Trophoblast cell (in vitro differentiated cells and primary cell): ENCODE results near the gene C14orf39.

Experiments used
- DNase-seq, 2 donors: peaks; one replicate each; pipeline ENCODE4 v3.0.0-alpha.2; 2016
- H2AFZ ChIP-seq: 2 replicates; pipeline ENCODE4 v1.6.1; 2013; ENCODE audit warnings: low read length, moderate library complexity, mild to moderate bottlenecking; ENCODE audit not compliant: insufficient read depth, poor library complexity
- H2AK5ac ChIP-seq: 2 replicates; pipeline ENCODE4 v1.6.1; 2013; ENCODE audit warnings: mild to moderate bottlenecking, low read length
- H2BK120ac ChIP-seq: 2 replicates; pipeline ENCODE4 v1.6.1; 2013; ENCODE audit warnings: low read length, mild to moderate bottlenecking, moderate library complexity; ENCODE audit not compliant: insufficient read depth, poor library complexity
- H2BK12ac ChIP-seq: 2 replicates; pipeline ENCODE4 v1.6.1; 2013; ENCODE audit warnings: mild to moderate bottlenecking, low read length, moderate library complexity
- H2BK5ac ChIP-seq: 2 replicates; pipeline ENCODE4 v1.6.1; 2013; ENCODE audit warnings: low read length, low read depth, moderate library complexity, mild to moderate bottlenecking; ENCODE audit not compliant: poor library complexity
- H3K14ac ChIP-seq: 2 replicates; pipeline ENCODE4 v1.6.1; 2013; ENCODE audit warnings: mild to moderate bottlenecking, low read length
- H3K18ac ChIP-seq: 2 replicates; pipeline ENCODE4 v1.6.1; 2013; ENCODE audit warnings: mild to moderate bottlenecking, low read length
- H3K23ac ChIP-seq: 2 replicates; pipeline ENCODE4 v1.6.1; 2013; ENCODE audit warnings: low read length
- H3K27ac ChIP-seq: 2 replicates; pipeline ENCODE4 v1.5.1; 2013; ENCODE audit warnings: low read depth, mild to moderate bottlenecking, inconsistent platforms, low read length, moderate library complexity
- H3K27me3 ChIP-seq: 2 replicates; pipeline ENCODE4 v1.6.1; 2013; ENCODE audit warnings: inconsistent platforms, mild to moderate bottlenecking, low read length, moderate library complexity; ENCODE audit not compliant: insufficient read depth
- H3K36me3 ChIP-seq, 2 experiments: 1 replicate in 1 of 2; 2 replicates in 1 of 2; pipeline ENCODE4 v1.6.1; 2013; ENCODE audit warnings: low read length in 2 of 2, mild to moderate bottlenecking in 2 of 2, moderate library complexity in 1 of 2; ENCODE audit not compliant: insufficient read depth in 2 of 2, control insufficient read depth in 1 of 2
- H3K4ac ChIP-seq: 2 replicates; pipeline ENCODE4 v1.6.1; 2013; ENCODE audit warnings: low read depth, mild to moderate bottlenecking, low read length, moderate library complexity
- H3K4me1 ChIP-seq, 2 experiments: 1 replicate in 1 of 2; 2 replicates in 1 of 2; pipeline ENCODE4 v1.6.1; 2013; ENCODE audit warnings: low read length in 2 of 2, mild to moderate bottlenecking in 2 of 2, moderate library complexity in 1 of 2; ENCODE audit not compliant: insufficient read depth in 2 of 2, control insufficient read depth in 1 of 2
- H3K4me2 ChIP-seq: 2 replicates; pipeline ENCODE4 v1.6.1; 2013; ENCODE audit warnings: inconsistent platforms, mild to moderate bottlenecking, low read length, moderate library complexity
- H3K4me3 ChIP-seq: 2 replicates; pipeline ENCODE4 v1.5.1; 2013; ENCODE audit warnings: mild to moderate bottlenecking, low read depth, low read length, inconsistent platforms
- H3K79me1 ChIP-seq: one replicate; pipeline ENCODE4 v1.6.1; 2013; ENCODE audit warnings: low read length
- H3K79me2 ChIP-seq: 2 replicates; pipeline ENCODE4 v1.6.1; 2013; ENCODE audit warnings: low read length, mild to moderate bottlenecking; ENCODE audit not compliant: control insufficient read depth, insufficient read depth, poor library complexity
- H3K9ac ChIP-seq: 2 replicates; pipeline ENCODE4 v1.6.1; 2013; ENCODE audit warnings: mild to moderate bottlenecking, low read length
- H3K9me3 ChIP-seq: 2 replicates; pipeline ENCODE4 v1.6.1; 2013; ENCODE audit warnings: low read depth, mild to moderate bottlenecking, control low read depth, inconsistent platforms, low read length; ENCODE audit not compliant: insufficient read depth
- H4K12ac ChIP-seq: 2 replicates; pipeline ENCODE4 v1.6.1; 2013; ENCODE audit warnings: low read depth, mild to moderate bottlenecking, low read length, moderate library complexity
- H4K8ac ChIP-seq: 2 replicates; pipeline ENCODE4 v1.6.1; 2013; ENCODE audit warnings: low read depth, mild to moderate bottlenecking, low read length, moderate library complexity
- H4K91ac ChIP-seq: one replicate; pipeline ENCODE4 v1.6.1; 2013; ENCODE audit warnings: low read depth, mild to moderate bottlenecking, low read length, moderate library complexity
- WGBS: extraction: QIAGEN DNeasy Blood & Tissue Kit; methylation state at CpG from one replicate; pipeline ENCODE4 v1.1.7; 2013; ENCODE audit warnings: missing lambda C conversion rate; ENCODE audit not compliant: insufficient read length, insufficient coverage; ENCODE audit errors: extremely low coverage; 5-methylcytosine and 5-hydroxymethylcytosine counted together

The C14orf39 gene

GRCh38 chr14:60508363-60508706 is 22.5 kb upstream of the C14orf39 start:
- Histone ChIP-seq H3K23ac (no peak overlapping the region), H3K9me3 (no peaks in the 10 kb centered on the region), H2BK120ac (no peak overlapping the region), H2AFZ (no peak overlapping the region), H3K4me2 (peak overlapping the region; percentile 56), H3K27me3 (peaks cover 76% of the 10 kb centered on the region), H4K8ac (no peak overlapping the region), H2BK5ac (no peak overlapping the region), H3K4me3 (no peak overlapping the region), H3K36me3 (no peaks in the 10 kb centered on the region), H3K4ac (no peak overlapping the region), H3K14ac (no peak overlapping the region), H4K91ac (no peak overlapping the region), H2BK12ac (no peak overlapping the region), H3K79me1 (no peaks in the 10 kb centered on the region), H3K27ac (no peak overlapping the region), H3K4me1 (peaks cover 7 to 10% of the 10 kb centered on the region in 2 experiments), H3K18ac (no peak overlapping the region), H3K79me2 (no peaks in the 10 kb centered on the region), H3K9ac (no peak overlapping the region), H4K12ac (no peak overlapping the region), H2AK5ac (no peak overlapping the region)
- DNase-seq, result no peak
- WGBS, result no CpG with 5 or more reads among the region's 5 CpGs

- Histone ChIP-seq H3K23ac (no peak overlapping the region), H2AK5ac (no peak overlapping the region), H4K8ac (no peak overlapping the region), H3K4me2 (no peak overlapping the region), H2AFZ (no peak overlapping the region), H3K4ac (no peak overlapping the region), H3K36me3 (no peaks in the 10 kb centered on the region), H4K12ac (no peak overlapping the region), H2BK12ac (no peak overlapping the region), H3K9ac (no peak overlapping the region), H2BK5ac (no peak overlapping the region), H3K4me1 (peaks cover 7 to 10% of the 10 kb centered on the region in 2 experiments), H3K14ac (no peak overlapping the region), H3K4me3 (no peak overlapping the region), H3K27me3 (peaks cover 65% of the 10 kb centered on the region), H3K79me1 (no peaks in the 10 kb centered on the region), H3K27ac (no peak overlapping the region), H3K79me2 (no peaks in the 10 kb centered on the region), H3K18ac (no peak overlapping the region), H2BK120ac (no peak overlapping the region), H4K91ac (no peak overlapping the region), H3K9me3 (no peaks in the 10 kb centered on the region)
- no CpG with 5 or more reads among the region's 48 CpGs for WGBS
- DNase-seq, result no peak
These were observed 21.3 kb upstream of the C14orf39 start for GRCh38 chr14:60506985-60507829.

GRCh38 chr14:60506462-60506984 is 20.7 kb upstream of the C14orf39 start:
- H3K27ac ChIP-seq, result no peak overlapping the region
- no peaks in the 10 kb centered on the region for H3K79me1 ChIP-seq
- no peaks in the 10 kb centered on the region for H3K79me2 ChIP-seq
- H2AK5ac ChIP-seq, result no peak overlapping the region
- no peak overlapping the region for H3K4me2 ChIP-seq
- no peak overlapping the region for H2BK120ac ChIP-seq
- peaks cover 7 to 10% of the 10 kb centered on the region in 2 experiments for H3K4me1 ChIP-seq
- no peak overlapping the region for H2AFZ ChIP-seq
- H4K8ac ChIP-seq, result no peak overlapping the region
- no peak overlapping the region for H3K4ac ChIP-seq
- no peak overlapping the region for H4K12ac ChIP-seq
- H3K27me3 ChIP-seq, result peaks cover 58% of the 10 kb centered on the region
- H3K36me3 ChIP-seq, result no peaks in the 10 kb centered on the region
- H3K14ac ChIP-seq, result no peak overlapping the region
- no peak overlapping the region for H3K4me3 ChIP-seq
- no peak overlapping the region for H2BK12ac ChIP-seq
- H3K23ac ChIP-seq, result no peak overlapping the region
- no CpG with 5 or more reads among the region's 17 CpGs for WGBS
- no peak overlapping the region for H3K9ac ChIP-seq
- H3K18ac ChIP-seq, result no peak overlapping the region
- no peak overlapping the region for H4K91ac ChIP-seq
- no peak overlapping the region for H2BK5ac ChIP-seq
- no peak for DNase-seq
- H3K9me3 ChIP-seq, result no peaks in the 10 kb centered on the region

GRCh38 chr14:60506010-60506409 is 20.1 kb upstream of the C14orf39 start:
- Histone ChIP-seq H3K4me2 (no peak overlapping the region), H3K4me1 (peaks cover 7 to 10% of the 10 kb centered on the region in 2 experiments), H3K9me3 (no peaks in the 10 kb centered on the region), H2BK5ac (no peak overlapping the region), H3K27ac (no peak overlapping the region), H3K4ac (no peak overlapping the region), H3K4me3 (no peak overlapping the region), H3K18ac (no peak overlapping the region), H3K36me3 (no peaks in the 10 kb centered on the region), H2BK120ac (no peak overlapping the region), H3K79me1 (no peaks in the 10 kb centered on the region), H3K14ac (no peak overlapping the region), H3K9ac (no peak overlapping the region), H2AFZ (no peak overlapping the region), H4K8ac (no peak overlapping the region), H3K79me2 (no peaks in the 10 kb centered on the region), H4K91ac (no peak overlapping the region), H2AK5ac (no peak overlapping the region), H3K27me3 (peaks cover 54% of the 10 kb centered on the region), H2BK12ac (no peak overlapping the region), H4K12ac (no peak overlapping the region), H3K23ac (no peak overlapping the region)
- no CpG with 5 or more reads among the region's 7 CpGs for WGBS
- no peak for DNase-seq
